HG03469 (cell line): ENCODE results near the gene LRRC40.
A peak's percentile ranks its signal among the peaks of the same experiment; 100 is the strongest.
"Not testable (repeated sequence)": the region's sequence is repeated elsewhere in the genome, so short reads cannot be mapped to it uniquely, and the experiment has no call there.

Experiments used
- ATAC-seq: cut with Tn5 transposase; IDR thresholded peaks from one replicate; pipeline ENCODE4 v1.9.1; 2021; ENCODE audit warnings: mild to moderate bottlenecking, moderate library complexity, moderate number of reproducible peaks; ENCODE audit not compliant: unreplicated experiment

The LRRC40 gene

DNA sequence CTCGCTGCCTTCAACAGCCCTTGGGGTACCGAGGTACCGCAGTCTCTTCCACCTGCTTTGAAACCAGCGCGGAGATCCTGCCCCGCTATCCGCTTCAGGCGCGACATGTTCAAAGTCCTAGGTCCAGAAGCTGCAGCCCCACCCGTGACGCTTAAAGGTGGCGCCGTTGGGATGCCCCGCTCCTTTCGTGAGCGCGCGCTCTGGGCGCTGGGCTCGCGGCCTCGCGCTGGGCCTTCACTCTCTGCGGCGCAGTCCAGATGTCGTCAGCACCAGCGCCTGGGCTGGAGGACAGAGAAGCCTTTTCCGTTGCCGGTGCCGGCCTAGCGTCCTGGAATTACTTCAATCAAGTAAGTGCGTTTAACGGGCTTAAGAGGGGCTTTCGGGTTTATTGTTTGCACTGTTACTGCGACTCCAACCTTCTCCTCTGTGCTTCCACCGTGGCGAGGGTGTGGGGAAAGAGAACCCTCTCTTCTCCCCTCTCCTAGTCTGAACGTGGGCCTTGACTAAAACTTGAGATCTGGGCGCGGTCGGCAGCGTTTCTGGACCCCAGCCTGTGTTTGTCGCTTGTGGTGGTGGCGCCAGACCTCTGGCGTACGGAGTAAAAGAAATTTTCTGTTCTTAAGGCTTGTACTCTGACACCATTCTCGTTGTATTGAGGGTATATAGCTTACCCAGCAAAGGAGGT lies at the start of gene LRRC40:
TSS of gene LRRC40 (minus strand) at position 146 of the 685 bp plus-strand sequence. CDS start at position 107, 39 bp downstream.
- peak; percentile 80 for ATAC-seq

- no peak for ATAC-seq
Measured at GRCh38 chr1:70248729-70249128, 43.4 kb upstream of the LRRC40 start.

GRCh38 chr1:70247768-70248167 lies 42.4 kb upstream of the LRRC40 start:
- ATAC-seq = no peak

GRCh38 chr1:70247122-70247521 lies 41.7 kb upstream of the LRRC40 start:
- no peak for ATAC-seq

DNA sequence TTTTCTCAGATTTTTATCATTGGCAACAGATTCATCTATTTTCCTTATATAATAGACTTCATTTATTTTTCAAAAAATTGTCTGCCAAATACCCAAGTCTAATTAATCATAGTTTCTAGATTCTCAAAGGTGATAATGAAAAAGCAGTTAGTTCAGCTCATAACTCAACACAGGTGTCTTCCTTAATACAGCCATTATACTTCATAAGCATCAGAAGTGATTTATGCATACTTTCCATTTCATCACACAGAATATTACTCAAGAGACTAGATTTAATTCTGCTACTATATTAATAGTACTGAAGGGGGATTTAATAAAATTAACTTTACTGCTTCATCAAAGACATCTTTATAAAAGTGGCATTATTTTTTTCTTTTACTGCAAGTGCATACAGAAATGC lies 34.6 kb upstream of the LRRC40 start:
- ATAC-seq = no peak

GRCh38 chr1:70234733-70235132 lies 29.4 kb upstream of the LRRC40 start:
- ATAC-seq = no peak

- ATAC-seq = no peak
Measured at GRCh38 chr1:70231475-70231874, 26.1 kb upstream of the LRRC40 start.

GRCh38 chr1:70228670-70229069 lies 23.3 kb upstream of the LRRC40 start:
- no peak for ATAC-seq

GRCh38 chr1:70227439-70227838 lies 22.1 kb upstream of the LRRC40 start:
- no peak for ATAC-seq

- ATAC-seq = no peak
Measured at GRCh38 chr1:70224954-70225353, 19.6 kb upstream of the LRRC40 start.

- ATAC-seq = no peak
Measured at GRCh38 chr1:70222716-70223235, 17.4 kb upstream of the LRRC40 start.

DNA sequence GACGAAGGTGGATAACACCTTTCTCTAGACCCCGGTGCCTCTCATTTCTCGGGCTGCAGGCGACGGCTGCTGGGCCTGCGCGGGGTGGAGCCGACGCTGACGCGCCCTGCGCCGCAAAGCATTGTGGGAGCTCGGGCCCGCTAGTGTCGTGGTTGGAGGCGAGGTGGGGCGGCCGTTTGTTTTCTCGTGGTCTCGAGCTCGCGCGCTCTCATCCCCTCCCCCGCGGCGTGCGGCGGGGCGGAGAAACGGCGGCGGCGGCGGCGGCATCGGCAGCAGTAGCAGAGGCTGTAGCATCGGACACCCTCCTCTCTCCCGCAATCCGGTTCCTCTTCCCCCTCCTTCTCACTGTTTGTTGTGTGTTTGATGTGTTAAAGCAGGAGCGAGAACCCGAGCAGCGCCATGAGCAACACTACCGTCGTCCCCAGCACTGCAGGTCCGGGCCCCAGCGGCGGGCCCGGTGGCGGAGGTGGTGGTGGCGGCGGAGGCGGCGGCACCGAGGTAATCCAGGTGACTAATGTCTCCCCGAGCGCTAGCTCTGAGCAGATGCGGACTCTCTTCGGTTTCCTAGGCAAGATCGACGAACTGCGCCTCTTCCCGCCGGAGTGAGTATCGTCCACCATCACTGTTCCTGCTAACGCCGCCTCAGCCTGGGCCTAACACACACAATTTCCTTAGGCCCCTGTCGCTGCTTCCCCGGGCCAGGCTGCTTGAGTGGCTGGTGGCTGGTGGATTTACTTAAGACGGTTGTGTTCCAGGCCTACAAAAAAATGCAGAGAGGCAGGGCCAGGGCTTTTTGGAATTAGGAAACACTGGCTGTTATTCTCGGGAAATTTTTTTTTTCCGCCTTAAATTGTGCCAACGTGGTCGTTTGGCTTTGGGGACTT lies 16.1 kb upstream of the LRRC40 start, which contains the start of gene SRSF11:
TSS of gene SRSF11 (plus strand) at position 143 of the 884 bp plus-strand sequence. CDS start at position 400, 257 bp downstream.
- ATAC-seq = peak; percentile 79

GRCh38 chr1:70220517-70221237 lies 15.3 kb upstream of the LRRC40 start:
- peak; percentile 6 for ATAC-seq

- ATAC-seq = no peak
Measured at GRCh38 chr1:70220015-70220414, 14.6 kb upstream of the LRRC40 start.

- no peak for ATAC-seq
Measured at GRCh38 chr1:70211541-70211940, 6.2 kb upstream of the LRRC40 start.

- ATAC-seq = no peak
Measured at GRCh38 chr1:70210820-70211219, 5.4 kb upstream of the LRRC40 start.

GRCh38 chr1:70208292-70208691 lies 2.9 kb upstream of the LRRC40 start:
- no peak for ATAC-seq

GRCh38 chr1:70207492-70207891 lies 2.1 kb upstream of the LRRC40 start:
- ATAC-seq = no peak

DNA sequence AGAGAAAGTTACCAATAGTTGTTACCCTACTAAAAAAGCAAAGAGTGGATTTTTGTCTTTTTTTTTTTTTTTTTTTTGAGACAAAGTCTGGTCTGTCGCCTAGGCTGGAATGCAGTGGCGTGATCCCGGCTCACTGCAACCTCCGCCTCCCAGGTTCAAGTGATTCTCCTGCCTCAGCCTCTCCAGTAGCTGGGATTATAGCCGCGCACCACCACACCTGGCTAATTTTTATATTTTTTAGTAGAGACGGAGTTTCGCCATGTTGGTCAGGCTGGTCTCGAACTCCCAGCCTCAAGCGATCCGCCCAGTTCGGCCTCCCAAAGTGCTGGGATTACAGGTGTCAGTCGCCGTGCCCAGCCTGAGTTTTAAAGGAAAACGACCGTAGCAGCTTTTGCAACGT lies 1.5 kb upstream of the LRRC40 start:
- not testable (repeated sequence) for ATAC-seq

- ATAC-seq = no peak
Measured at GRCh38 chr1:70205071-70205433, 327 bp downstream of the LRRC40 start.

GRCh38 chr1:70204600-70204999 lies 779 bp downstream of the LRRC40 start:
- ATAC-seq = no peak
